Astrocyte (in vitro differentiated cells and primary cell): ENCODE measurements around the gene ORC3. TPM values are rescaled to one million over a fixed set of nuclear protein-coding genes. Genes with fewer than 3 reads are reported as not detected.

ENCODE experiments used
- DNase-seq: peaks from one replicate; pipeline ENCODE4 v3.0.0-alpha.2; 2010; ENCODE audit warnings: low read depth
- FAIRE-seq: peaks from 2 replicates; lab custom pipeline; 2011; peaks lifted over from hg19 to GRCh38; lab: Jason Lieb, UNC
- H2AFZ ChIP-seq: 2 replicates; pipeline ENCODE4 v1.6.0; 2012; ENCODE audit warnings: low read depth, low read length, inconsistent platforms
- H3K27ac ChIP-seq: 2 replicates; pipeline ENCODE4 v1.5.1; 2011; ENCODE audit warnings: low read depth, low read length, inconsistent platforms
- H3K27me3 ChIP-seq: 2 replicates; pipeline ENCODE4 v1.6.0; 2011; ENCODE audit warnings: low read length, inconsistent platforms; ENCODE audit not compliant: insufficient read depth
- H3K36me3 ChIP-seq: 2 replicates; pipeline ENCODE4 v1.5.1; 2011; ENCODE audit warnings: low read length, inconsistent platforms; ENCODE audit not compliant: insufficient read depth
- H3K4me1 ChIP-seq: 2 replicates; pipeline ENCODE4 v1.5.1; 2011; ENCODE audit warnings: low read length, inconsistent platforms; ENCODE audit not compliant: insufficient read depth
- H3K4me2 ChIP-seq: 2 replicates; pipeline ENCODE4 v1.6.0; 2012; ENCODE audit warnings: low read length, inconsistent platforms
- H3K4me3 ChIP-seq: 2 replicates; pipeline ENCODE4 v1.5.1; 2011; ENCODE audit warnings: low read depth, mild to moderate bottlenecking, low read length, inconsistent platforms; ENCODE audit not compliant: insufficient read depth
- H3K79me2 ChIP-seq: 2 replicates; pipeline ENCODE4 v1.6.0; 2012; ENCODE audit warnings: mild to moderate bottlenecking, low read length, inconsistent platforms; ENCODE audit not compliant: insufficient read depth
- H3K9ac ChIP-seq: 2 replicates; pipeline ENCODE4 v1.6.0; 2012; ENCODE audit warnings: mild to moderate bottlenecking, low read length, inconsistent platforms
- H3K9me3 ChIP-seq: 2 replicates; pipeline ENCODE4 v1.5.1; 2012; ENCODE audit warnings: low read depth, mild to moderate bottlenecking, low read length, inconsistent platforms; ENCODE audit not compliant: insufficient read depth
- H4K20me1 ChIP-seq: 2 replicates; pipeline ENCODE4 v1.6.0; 2012; ENCODE audit warnings: low read length, inconsistent platforms; ENCODE audit not compliant: insufficient read depth
- H3K27ac Mint-ChIP-seq: one replicate; pipeline ENCODE4 v1.8.0; 2021; ENCODE audit warnings: mild to moderate bottlenecking, mixed read lengths; ENCODE audit not compliant: unreplicated experiment
- H3K27me3 Mint-ChIP-seq: one replicate; pipeline ENCODE4 v1.8.0; 2021; ENCODE audit warnings: low read depth, mixed read lengths; ENCODE audit not compliant: unreplicated experiment
- H3K36me3 Mint-ChIP-seq: one replicate; pipeline ENCODE4 v1.8.0; 2021; ENCODE audit warnings: low read depth, mixed read lengths; ENCODE audit not compliant: unreplicated experiment
- H3K4me1 Mint-ChIP-seq: one replicate; pipeline ENCODE4 v1.8.0; 2021; ENCODE audit warnings: low read depth, mixed read lengths; ENCODE audit not compliant: unreplicated experiment
- H3K4me3 Mint-ChIP-seq: one replicate; pipeline ENCODE4 v1.8.0; 2021; ENCODE audit warnings: mild to moderate bottlenecking, moderate library complexity, mixed read lengths; ENCODE audit not compliant: unreplicated experiment
- H3K9me3 Mint-ChIP-seq: one replicate; pipeline ENCODE4 v1.8.0; 2021; ENCODE audit warnings: mild to moderate bottlenecking, mixed read lengths; ENCODE audit not compliant: unreplicated experiment
- EZH2 ChIP-seq: IDR thresholded peaks from 2 replicates; pipeline ENCODE4 v1.6.1; 2012; ENCODE audit warnings: mild to moderate bottlenecking, low read length, inconsistent platforms; ENCODE audit not compliant: insufficient read depth
- total RNA-seq: library from RNA; stranded (reverse); gene quantifications from 2 replicates; pipeline ENCODE4 v1.2.1, GENCODE V29; 2021
- TF ChIP-seq, protein P1 (sequence below): IDR thresholded peaks from 2 replicates; pipeline ENCODE4 v1.5.1; 2011; ENCODE audit warnings: low read depth, mild to moderate bottlenecking, inconsistent platforms, low read length, moderate library complexity; ENCODE audit not compliant: insufficient read depth

ORC3 gene
- total RNA-seq, 1 donor from 2014 or later = 23.1 TPM

GRCh38 chr6:87628881-87629280, 38.9 kb downstream of the ORC3 start:
- H3K27ac Mint-ChIP-seq = no peak overlapping the region
- Histone ChIP-seq H3K9me3 (no peaks in the 10 kb centered on the region), H3K4me1 (no peaks in the 10 kb centered on the region), H4K20me1 (no peaks in the 10 kb centered on the region), H3K36me3 (peaks cover 7% of the 10 kb centered on the region), H3K4me3 (no peak overlapping the region), H3K79me2 (no peaks in the 10 kb centered on the region), H3K4me2 (no peak overlapping the region), H3K27me3 (no peaks in the 10 kb centered on the region), H2AFZ (no peak overlapping the region), H3K27ac (no peak overlapping the region), H3K9ac (no peak overlapping the region)
- H3K27me3 Mint-ChIP-seq = no peaks in the 10 kb centered on the region
- no peak for TF ChIP-seq EZH2
- TF ChIP-seq, protein P1, sequence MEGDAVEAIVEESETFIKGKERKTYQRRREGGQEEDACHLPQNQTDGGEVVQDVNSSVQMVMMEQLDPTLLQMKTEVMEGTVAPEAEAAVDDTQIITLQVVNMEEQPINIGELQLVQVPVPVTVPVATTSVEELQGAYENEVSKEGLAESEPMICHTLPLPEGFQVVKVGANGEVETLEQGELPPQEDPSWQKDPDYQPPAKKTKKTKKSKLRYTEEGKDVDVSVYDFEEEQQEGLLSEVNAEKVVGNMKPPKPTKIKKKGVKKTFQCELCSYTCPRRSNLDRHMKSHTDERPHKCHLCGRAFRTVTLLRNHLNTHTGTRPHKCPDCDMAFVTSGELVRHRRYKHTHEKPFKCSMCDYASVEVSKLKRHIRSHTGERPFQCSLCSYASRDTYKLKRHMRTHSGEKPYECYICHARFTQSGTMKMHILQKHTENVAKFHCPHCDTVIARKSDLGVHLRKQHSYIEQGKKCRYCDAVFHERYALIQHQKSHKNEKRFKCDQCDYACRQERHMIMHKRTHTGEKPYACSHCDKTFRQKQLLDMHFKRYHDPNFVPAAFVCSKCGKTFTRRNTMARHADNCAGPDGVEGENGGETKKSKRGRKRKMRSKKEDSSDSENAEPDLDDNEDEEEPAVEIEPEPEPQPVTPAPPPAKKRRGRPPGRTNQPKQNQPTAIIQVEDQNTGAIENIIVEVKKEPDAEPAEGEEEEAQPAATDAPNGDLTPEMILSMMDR = no peak
- H3K36me3 Mint-ChIP-seq = peaks cover 5% of the 10 kb centered on the region
- DNase-seq = peak; percentile 70
- H3K9me3 Mint-ChIP-seq = no peaks in the 10 kb centered on the region
- peak; percentile 34 for FAIRE-seq
- peaks cover 6% of the 10 kb centered on the region for H3K4me1 Mint-ChIP-seq
- H3K4me3 Mint-ChIP-seq = no peak overlapping the region

DNA sequence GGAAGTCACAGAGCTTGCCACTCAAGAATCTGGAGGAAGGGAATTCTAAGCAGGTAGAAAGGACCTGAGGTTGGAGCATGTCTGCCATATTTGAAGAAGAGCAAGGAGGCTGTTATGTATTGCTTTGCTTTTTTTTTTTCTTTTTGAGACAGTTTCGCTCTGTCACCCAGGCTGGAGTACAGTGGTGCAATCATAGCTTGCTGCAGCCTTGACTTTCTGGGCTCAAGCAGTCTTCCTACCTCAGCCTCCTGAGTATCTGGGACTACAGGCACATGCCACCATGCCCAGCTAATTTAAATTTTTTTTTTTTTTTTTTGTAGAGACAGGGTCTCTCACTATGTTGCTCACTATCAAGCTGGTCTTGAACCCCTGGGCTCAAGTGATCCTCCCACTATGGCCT, 40.8 kb downstream of the ORC3 start:
- Histone ChIP-seq H2AFZ (no peak overlapping the region), H3K4me2 (no peak overlapping the region), H3K27me3 (no peaks in the 10 kb centered on the region), H3K27ac (no peak overlapping the region), H3K4me1 (no peaks in the 10 kb centered on the region), H3K4me3 (no peak overlapping the region), H4K20me1 (no peaks in the 10 kb centered on the region), H3K36me3 (peaks cover 13% of the 10 kb centered on the region), H3K9me3 (no peaks in the 10 kb centered on the region), H3K9ac (no peak overlapping the region), H3K79me2 (no peaks in the 10 kb centered on the region)
- H3K9me3 Mint-ChIP-seq = no peaks in the 10 kb centered on the region
- peak overlapping the region; percentile 12 for H3K27ac Mint-ChIP-seq
- FAIRE-seq (no peak), DNase-seq (no peak)
- TF ChIP-seq, protein P1 = no peak
- TF ChIP-seq EZH2 = no peak
- H3K4me1 Mint-ChIP-seq = peaks cover 6% of the 10 kb centered on the region
- H3K27me3 Mint-ChIP-seq = no peaks in the 10 kb centered on the region
- no peak overlapping the region for H3K4me3 Mint-ChIP-seq
- no peaks in the 10 kb centered on the region for H3K36me3 Mint-ChIP-seq

DNA sequence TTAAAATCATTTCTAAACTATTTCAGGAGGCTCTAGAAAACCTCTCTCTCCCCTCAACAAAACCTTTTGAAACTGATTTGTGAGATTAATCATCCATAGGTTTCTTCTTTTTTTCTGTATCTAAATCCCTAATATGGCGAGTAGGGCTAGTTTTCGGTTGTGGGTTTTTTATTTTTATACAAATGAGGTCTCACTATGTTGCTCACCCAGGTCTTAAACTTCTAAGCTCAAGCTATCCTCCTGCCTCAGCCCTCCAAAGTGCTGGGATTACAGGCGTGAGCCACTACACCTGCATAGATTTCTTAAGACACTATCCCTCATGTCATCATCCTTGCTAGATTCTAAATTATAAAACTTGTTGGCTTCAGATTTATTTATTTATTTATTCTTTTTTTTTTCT, 43.9 kb downstream of the ORC3 start:
- Histone ChIP-seq H3K4me3 (no peak overlapping the region), H3K9me3 (no peaks in the 10 kb centered on the region), H3K27ac (no peak overlapping the region), H3K4me2 (no peak overlapping the region), H2AFZ (no peak overlapping the region), H3K4me1 (no peaks in the 10 kb centered on the region), H3K36me3 (peaks cover 19% of the 10 kb centered on the region), H4K20me1 (no peaks in the 10 kb centered on the region), H3K79me2 (no peaks in the 10 kb centered on the region), H3K27me3 (no peaks in the 10 kb centered on the region), H3K9ac (no peak overlapping the region)
- no peak for TF ChIP-seq EZH2
- TF ChIP-seq, protein P1 = no peak
- Mint-ChIP-seq H3K27me3 (no peaks in the 10 kb centered on the region), H3K36me3 (no peaks in the 10 kb centered on the region), H3K4me1 (peaks cover 5% of the 10 kb centered on the region), H3K4me3 (no peak overlapping the region), H3K27ac (no peak overlapping the region), H3K9me3 (no peaks in the 10 kb centered on the region)
- DNase-seq (no peak), FAIRE-seq (no peak)
